Measurements from ENCODE around the gene FGF12. TPM values are rescaled to one million over a fixed set of nuclear protein-coding genes. Genes with fewer than 3 reads are reported as not detected.

FGF12 gene
- total and polyA plus RNA-seq, 2 donors (not counting 1 experiment from before 2014, with no cell fraction given): 0.03 TPM; not detected in 1

- Histone ChIP-seq H3K36me3 (replicated peaks in 1 of 2; ENCODE audit: control extremely low read depth in 1 of 2, control insufficient read depth in 1 of 2, extremely low read depth in 1 of 2, insufficient read depth in 2 of 2, low read length in 1 of 2) (no peaks in the 10 kb centered on the region), H3K4me1 (ENCODE audit: control insufficient read depth in 2 of 2, insufficient read depth in 2 of 2, low read length in 2 of 2) (no peaks in the 10 kb centered on the region), H3K4me3 (ENCODE audit: control extremely low read depth in 1 of 5, extremely low read depth in 1 of 5, insufficient read depth in 1 of 5, low read depth in 2 of 5, low read length in 4 of 5) (no peak overlapping the region), H4K20me1 (ENCODE audit: control insufficient read depth, insufficient read depth, low read length, poor library complexity, severe bottlenecking) (no peaks in the 10 kb centered on the region), H3K4me2 (replicated peaks; ENCODE audit: low read depth, low read length, poor library complexity, severe bottlenecking) (no peak overlapping the region), H3K27ac (ENCODE audit: low read length in 2 of 2) (no peak overlapping the region), H2AFZ (ENCODE audit: insufficient read depth, low read depth, low read length, poor library complexity, severe bottlenecking) (no peak overlapping the region), H3K79me2 (ENCODE audit: control insufficient read depth, insufficient read depth, low read length) (no peaks in the 10 kb centered on the region), H3K27me3 (replicated peaks in 1 of 4; ENCODE audit: control extremely low read depth in 1 of 4, control insufficient read depth in 3 of 4, insufficient read depth in 4 of 4, low read length in 3 of 4) (no peaks in the 10 kb centered on the region), H3K9me3 (ENCODE audit: control extremely low read depth in 1 of 3, control insufficient read depth in 2 of 3, insufficient read depth in 1 of 3, low read length in 2 of 3) (no peaks in the 10 kb centered on the region), H3K9ac (ENCODE audit: low read length) (no peak overlapping the region)
- ChIA-PET POLR2A (no interaction called here), CTCF (no interaction called here)
- Mint-ChIP-seq H3K27me3 (peaks cover 9% of the 10 kb centered on the region), H3K27ac (no peak overlapping the region), H3K4me1 (no peaks in the 10 kb centered on the region), H3K9me3 (ENCODE audit: insufficient read depth) (no peaks in the 10 kb centered on the region), H3K4me3 (no peak overlapping the region)
- TF ChIP-seq EZH2 (IDR thresholded peaks at IDR 0.05; ENCODE audit: borderline replicate concordance, insufficient read depth, low read depth, low read length, poor library complexity, severe bottlenecking): no peak
- TF ChIP-seq, protein P1, sequence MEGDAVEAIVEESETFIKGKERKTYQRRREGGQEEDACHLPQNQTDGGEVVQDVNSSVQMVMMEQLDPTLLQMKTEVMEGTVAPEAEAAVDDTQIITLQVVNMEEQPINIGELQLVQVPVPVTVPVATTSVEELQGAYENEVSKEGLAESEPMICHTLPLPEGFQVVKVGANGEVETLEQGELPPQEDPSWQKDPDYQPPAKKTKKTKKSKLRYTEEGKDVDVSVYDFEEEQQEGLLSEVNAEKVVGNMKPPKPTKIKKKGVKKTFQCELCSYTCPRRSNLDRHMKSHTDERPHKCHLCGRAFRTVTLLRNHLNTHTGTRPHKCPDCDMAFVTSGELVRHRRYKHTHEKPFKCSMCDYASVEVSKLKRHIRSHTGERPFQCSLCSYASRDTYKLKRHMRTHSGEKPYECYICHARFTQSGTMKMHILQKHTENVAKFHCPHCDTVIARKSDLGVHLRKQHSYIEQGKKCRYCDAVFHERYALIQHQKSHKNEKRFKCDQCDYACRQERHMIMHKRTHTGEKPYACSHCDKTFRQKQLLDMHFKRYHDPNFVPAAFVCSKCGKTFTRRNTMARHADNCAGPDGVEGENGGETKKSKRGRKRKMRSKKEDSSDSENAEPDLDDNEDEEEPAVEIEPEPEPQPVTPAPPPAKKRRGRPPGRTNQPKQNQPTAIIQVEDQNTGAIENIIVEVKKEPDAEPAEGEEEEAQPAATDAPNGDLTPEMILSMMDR (IDR thresholded peaks at IDR 0.05): no peak
- intact Hi-C loops (cut with micrococcal nuclease): no loop called here
- ATAC-seq (ENCODE audit: low read depth) (no peak), DNase-seq (no peak)
- 68% methylated on average over 4 of the region's 6 CpGs for WGBS (ENCODE audit: insufficient coverage)
Measured at GRCh38 chr3:192655628-192656027, 71.7 kb downstream of the FGF12 start.

DNA sequence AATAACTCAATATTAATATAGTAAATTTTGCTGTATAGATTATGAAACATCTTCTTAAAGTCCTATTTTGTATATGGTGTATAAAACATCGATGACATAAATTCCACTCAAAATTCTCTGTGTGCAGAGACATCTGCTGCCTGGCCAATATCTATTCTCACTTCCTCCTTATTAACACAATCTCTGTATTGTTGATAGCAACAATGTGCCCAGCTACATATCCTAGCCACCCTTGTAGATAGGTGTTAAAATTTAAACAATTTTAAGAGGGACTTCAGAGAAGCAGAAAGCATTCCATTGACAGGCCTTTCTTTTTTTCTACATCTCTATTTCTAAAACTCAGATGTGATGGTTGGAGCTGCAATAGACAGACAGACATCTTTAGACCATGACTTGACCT lies 72.3 kb downstream of the FGF12 start:
- H3K79me2 ChIP-seq (ENCODE audit: control insufficient read depth, insufficient read depth, low read length): no peaks in the 10 kb centered on the region
- no peaks in the 10 kb centered on the region for H3K4me1 Mint-ChIP-seq
- H2AFZ ChIP-seq (ENCODE audit: insufficient read depth, low read depth, low read length, poor library complexity, severe bottlenecking): no peak overlapping the region
- no peak overlapping the region for H3K4me3 ChIP-seq (ENCODE audit: control extremely low read depth in 1 of 5, extremely low read depth in 1 of 5, insufficient read depth in 1 of 5, low read depth in 2 of 5, low read length in 4 of 5)
- H3K36me3 ChIP-seq (replicated peaks in 1 of 2; ENCODE audit: control extremely low read depth in 1 of 2, control insufficient read depth in 1 of 2, extremely low read depth in 1 of 2, insufficient read depth in 2 of 2, low read length in 1 of 2): no peaks in the 10 kb centered on the region
- WGBS (ENCODE audit: insufficient coverage): no CpG with 5 or more reads among the region's 1 CpG
- ChIA-PET CTCF (no interaction called here), POLR2A (no interaction called here)
- H4K20me1 ChIP-seq (ENCODE audit: control insufficient read depth, insufficient read depth, low read length, poor library complexity, severe bottlenecking): no peaks in the 10 kb centered on the region
- TF ChIP-seq, protein P1 (IDR thresholded peaks at IDR 0.05): no peak
- no peak for TF ChIP-seq EZH2 (IDR thresholded peaks at IDR 0.05; ENCODE audit: borderline replicate concordance, insufficient read depth, low read depth, low read length, poor library complexity, severe bottlenecking)
- no peak for ATAC-seq (ENCODE audit: low read depth)
- no peaks in the 10 kb centered on the region for H3K27me3 ChIP-seq (replicated peaks in 1 of 4; ENCODE audit: control extremely low read depth in 1 of 4, control insufficient read depth in 3 of 4, insufficient read depth in 4 of 4, low read length in 3 of 4)
- H3K27ac Mint-ChIP-seq: no peak overlapping the region
- no peak overlapping the region for H3K4me3 Mint-ChIP-seq
- no peak overlapping the region for H3K4me2 ChIP-seq (replicated peaks; ENCODE audit: low read depth, low read length, poor library complexity, severe bottlenecking)
- no peaks in the 10 kb centered on the region for H3K9me3 Mint-ChIP-seq (ENCODE audit: insufficient read depth)
- DNase-seq: no peak
- no peaks in the 10 kb centered on the region for H3K9me3 ChIP-seq (ENCODE audit: control extremely low read depth in 1 of 3, control insufficient read depth in 2 of 3, insufficient read depth in 1 of 3, low read length in 2 of 3)
- H3K9ac ChIP-seq (ENCODE audit: low read length): no peak overlapping the region
- peaks cover 9% of the 10 kb centered on the region for H3K27me3 Mint-ChIP-seq
- no peaks in the 10 kb centered on the region for H3K4me1 ChIP-seq (ENCODE audit: control insufficient read depth in 2 of 2, insufficient read depth in 2 of 2, low read length in 2 of 2)
- H3K27ac ChIP-seq (ENCODE audit: low read length in 2 of 2): no peak overlapping the region
- intact Hi-C loops (cut with micrococcal nuclease): no loop called here
